Adrenal gland (tissue), 5 donors: ENCODE results near the gene LASP1.

Source experiments
- POLR2A ChIP-seq, 2 donors: fragments of 450-650 bp; IDR thresholded peaks; one replicate each; pipeline ENCODE4 v1.6.1; 2017; ENCODE audit warnings: antibody characterized with exemption in 2 of 2, mild to moderate bottlenecking in 2 of 2, moderate library complexity in 1 of 2
- TF ChIP-seq, protein P1 (sequence below), 6 experiments: fragments of 450-650 bp in 4 of 6; fragments of 200-600 bp in 2 of 6; sonication (generic) in 1 of 6; IDR thresholded peaks; 1 replicate in 5 of 6; 2 replicates in 1 of 6; pipeline versions ENCODE4 v1.5.1 to v1.8.0; 2016 to 2021; ENCODE audit warnings: antibody characterized with exemption in 6 of 6, mild to moderate bottlenecking in 2 of 6, moderate library complexity in 1 of 6
- donor health status: DM: no; HTN: no; CAD: no.

DNA sequence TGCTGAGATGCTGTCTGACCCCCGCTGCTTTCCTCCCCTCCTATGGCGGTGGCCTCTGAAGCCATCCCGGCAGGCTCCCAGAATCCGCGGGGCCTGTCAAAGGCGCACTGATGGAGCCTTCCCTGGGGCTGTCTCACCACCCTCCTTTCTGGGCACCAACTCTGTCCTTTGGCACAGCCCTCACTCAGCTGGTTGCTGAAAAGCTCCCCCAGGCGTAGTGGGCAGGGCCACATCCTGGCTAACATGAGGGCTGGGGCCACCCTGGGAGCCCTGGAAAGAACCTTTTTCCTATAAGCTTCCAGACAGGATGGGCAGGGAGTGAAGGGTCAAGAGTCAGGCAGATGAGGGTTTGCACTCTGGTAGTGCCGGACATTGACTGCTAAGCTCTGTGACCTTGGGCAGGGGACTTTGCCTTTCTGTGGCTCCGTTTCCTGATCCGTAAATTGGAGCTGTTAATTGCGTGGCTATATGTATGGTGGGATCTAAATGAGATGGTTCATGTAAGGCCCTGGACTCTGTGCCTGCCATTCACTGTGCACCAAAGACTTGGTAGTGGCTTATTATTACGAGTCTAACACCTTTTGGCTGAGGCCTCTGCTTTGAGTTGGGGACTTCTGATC, 27.9 kb downstream of the LASP1 start:
- TF ChIP-seq, protein P1, sequence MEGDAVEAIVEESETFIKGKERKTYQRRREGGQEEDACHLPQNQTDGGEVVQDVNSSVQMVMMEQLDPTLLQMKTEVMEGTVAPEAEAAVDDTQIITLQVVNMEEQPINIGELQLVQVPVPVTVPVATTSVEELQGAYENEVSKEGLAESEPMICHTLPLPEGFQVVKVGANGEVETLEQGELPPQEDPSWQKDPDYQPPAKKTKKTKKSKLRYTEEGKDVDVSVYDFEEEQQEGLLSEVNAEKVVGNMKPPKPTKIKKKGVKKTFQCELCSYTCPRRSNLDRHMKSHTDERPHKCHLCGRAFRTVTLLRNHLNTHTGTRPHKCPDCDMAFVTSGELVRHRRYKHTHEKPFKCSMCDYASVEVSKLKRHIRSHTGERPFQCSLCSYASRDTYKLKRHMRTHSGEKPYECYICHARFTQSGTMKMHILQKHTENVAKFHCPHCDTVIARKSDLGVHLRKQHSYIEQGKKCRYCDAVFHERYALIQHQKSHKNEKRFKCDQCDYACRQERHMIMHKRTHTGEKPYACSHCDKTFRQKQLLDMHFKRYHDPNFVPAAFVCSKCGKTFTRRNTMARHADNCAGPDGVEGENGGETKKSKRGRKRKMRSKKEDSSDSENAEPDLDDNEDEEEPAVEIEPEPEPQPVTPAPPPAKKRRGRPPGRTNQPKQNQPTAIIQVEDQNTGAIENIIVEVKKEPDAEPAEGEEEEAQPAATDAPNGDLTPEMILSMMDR (IDR thresholded peaks at IDR 0.05): no peak
- TF ChIP-seq POLR2A (IDR thresholded peaks at IDR 0.05): no peak
